HCT116 (cell line): ENCODE measurements around the gene PRPF38A.

Experiments
- POLR2A ChIP-seq: IDR thresholded peaks from 2 replicates; pipeline ENCODE4 v1.7.0; 2011; ENCODE audit warnings: borderline replicate concordance; ENCODE audit not compliant: insufficient read depth, insufficient read length; ENCODE audit errors: extremely low read depth
- POLR2AphosphoS5 ChIP-seq: IDR thresholded peaks from 2 replicates; pipeline ENCODE4 v1.6.1; 2011; ENCODE audit warnings: mild to moderate bottlenecking, low read depth, low read length, moderate library complexity
- RAD21 ChIP-seq: IDR thresholded peaks from 2 replicates; pipeline ENCODE4 v1.6.1; 2012; ENCODE audit warnings: low read depth, mild to moderate bottlenecking

GRCh38 chr1:52359676-52360594 is 44.5 kb upstream of the PRPF38A start:
- TF ChIP-seq POLR2A (no peak), RAD21 (no peak), POLR2AphosphoS5 (no peak)
